ENCODE data around the gene RRP1B. TPM values are rescaled to one million over a fixed set of nuclear protein-coding genes. Genes with fewer than 3 reads are reported as not detected.
A peak's percentile ranks its signal among the peaks of the same experiment; 100 is the strongest.
"Not testable (repeated sequence)": the region's sequence is repeated elsewhere in the genome, so short reads cannot be mapped to it uniquely, and the experiment has no call there.

The RRP1B gene
- polyA plus RNA-seq, 3 donors, result 3.3 to 6.1 (median 4.5) TPM

GRCh38 chr21:43696214-43696613, 36.9 kb downstream of the RRP1B start:
- no peak overlapping the region for H3K4me2 ChIP-seq (replicated peaks; ENCODE audit: extremely low read depth, low read length, poor library complexity, severe bottlenecking)
- H3K4me1 ChIP-seq (ENCODE audit: control insufficient read depth in 1 of 2, insufficient read depth in 2 of 2, low read length in 2 of 2), result no peaks in the 10 kb centered on the region
- Mint-ChIP-seq H3K4me3 (no peak overlapping the region), H3K27ac (no peak overlapping the region), H3K36me3 (peaks cover 41 to 51% of the 10 kb centered on the region in 2 donors), H3K4me1 (peaks cover 5% of the 10 kb centered on the region), H3K27me3 (ENCODE audit: low read depth in 3 of 3) (peaks cover 0 to 4% (median 2%) of the 10 kb centered on the region in 3 donors), H3K9me3 (peaks cover 0 to 2% (median 0%) of the 10 kb centered on the region in 7 donors)
- H2AFZ ChIP-seq (ENCODE audit: insufficient read depth, low read depth, low read length, poor library complexity, severe bottlenecking), result no peak overlapping the region
- H3K36me3 ChIP-seq (replicated peaks in 1 of 2; ENCODE audit: control insufficient read depth in 1 of 2, insufficient read depth in 2 of 2, low read length in 2 of 2), result peaks cover 33 to 52% of the 10 kb centered on the region in 2 donors
- no peaks in the 10 kb centered on the region for H4K20me1 ChIP-seq (ENCODE audit: insufficient read depth, low read length)
- TF ChIP-seq CTCF (IDR thresholded peaks at IDR 0.05), result no peak
- intact Hi-C loops (cut with micrococcal nuclease), result no loop called here
- no peak overlapping the region for H3K27ac ChIP-seq (ENCODE audit: low read depth in 1 of 2, low read length in 2 of 2)
- no peaks in the 10 kb centered on the region for H3K9me3 ChIP-seq (replicated peaks in 1 of 2; ENCODE audit: control insufficient read depth in 1 of 2, insufficient read depth in 1 of 2, low read length in 2 of 2)
- 95% methylated on average over 9 of the region's 17 CpGs for WGBS (ENCODE audit: insufficient coverage)
- H3K4me3 ChIP-seq (replicated peaks in 1 of 3; ENCODE audit: low read depth in 2 of 3, low read length in 3 of 3), result no peak overlapping the region
- H3K9ac ChIP-seq (ENCODE audit: insufficient read depth, low read length, poor library complexity, severe bottlenecking), result no peak overlapping the region
- no peaks in the 10 kb centered on the region for H3K27me3 ChIP-seq (ENCODE audit: control insufficient read depth in 2 of 2, insufficient read depth in 2 of 2, low read length in 2 of 2)
- no peaks in the 10 kb centered on the region for H3K79me2 ChIP-seq (ENCODE audit: insufficient read depth, low read length)
- DNase-seq, result no peak

GRCh38 chr21:43697758-43698643, 38.6 kb downstream of the RRP1B start:
- 83% methylated on average over 6 of the region's 11 CpGs for WGBS (ENCODE audit: insufficient coverage)
- intact Hi-C loops (cut with micrococcal nuclease), result no loop called here
- no peaks in the 10 kb centered on the region for H3K79me2 ChIP-seq (ENCODE audit: insufficient read depth, low read length)
- no peaks in the 10 kb centered on the region for H4K20me1 ChIP-seq (ENCODE audit: insufficient read depth, low read length)
- no peak overlapping the region for H3K27ac ChIP-seq (ENCODE audit: low read depth in 1 of 2, low read length in 2 of 2)
- peaks cover 0 to 4% of the 10 kb centered on the region in 2 donors for H3K27me3 ChIP-seq (ENCODE audit: control insufficient read depth in 2 of 2, insufficient read depth in 2 of 2, low read length in 2 of 2)
- no peak overlapping the region for H3K9ac ChIP-seq (ENCODE audit: insufficient read depth, low read length, poor library complexity, severe bottlenecking)
- Mint-ChIP-seq H3K27ac (peak overlapping the region in 1 of 7 donors; percentile 47), H3K27me3 (ENCODE audit: low read depth in 3 of 3) (peaks cover 2 to 8% (median 7%) of the 10 kb centered on the region in 3 donors), H3K4me3 (no peak overlapping the region), H3K9me3 (peaks cover 0 to 2% (median 0%) of the 10 kb centered on the region in 7 donors), H3K4me1 (peaks cover 10% of the 10 kb centered on the region), H3K36me3 (peaks cover 28 to 37% of the 10 kb centered on the region in 2 donors)
- H3K9me3 ChIP-seq (replicated peaks in 1 of 2; ENCODE audit: control insufficient read depth in 1 of 2, insufficient read depth in 1 of 2, low read length in 2 of 2), result no peaks in the 10 kb centered on the region
- no peak overlapping the region for H3K4me2 ChIP-seq (replicated peaks; ENCODE audit: extremely low read depth, low read length, poor library complexity, severe bottlenecking)
- no peak for TF ChIP-seq CTCF (IDR thresholded peaks at IDR 0.05)
- no peak overlapping the region for H2AFZ ChIP-seq (ENCODE audit: insufficient read depth, low read depth, low read length, poor library complexity, severe bottlenecking)
- peaks cover 19 to 35% of the 10 kb centered on the region in 2 donors for H3K36me3 ChIP-seq (replicated peaks in 1 of 2; ENCODE audit: control insufficient read depth in 1 of 2, insufficient read depth in 2 of 2, low read length in 2 of 2)
- no peak overlapping the region for H3K4me3 ChIP-seq (replicated peaks in 1 of 3; ENCODE audit: low read depth in 2 of 3, low read length in 3 of 3)
- H3K4me1 ChIP-seq (ENCODE audit: control insufficient read depth in 1 of 2, insufficient read depth in 2 of 2, low read length in 2 of 2), result peaks cover 8 to 9% of the 10 kb centered on the region in 2 donors
- no peak for DNase-seq

GRCh38 chr21:43699492-43699777, 40.1 kb downstream of the RRP1B start:
- H3K4me3 Mint-ChIP-seq; H3K27ac Mint-ChIP-seq; H3K27ac ChIP-seq (ENCODE audit: low read depth in 1 of 2, low read length in 2 of 2); H3K27me3 Mint-ChIP-seq (ENCODE audit: low read depth in 3 of 3); H3K4me2 ChIP-seq (replicated peaks; ENCODE audit: extremely low read depth, low read length, poor library complexity, severe bottlenecking); DNase-seq; H4K20me1 ChIP-seq (ENCODE audit: insufficient read depth, low read length); H3K9ac ChIP-seq (ENCODE audit: insufficient read depth, low read length, poor library complexity, severe bottlenecking); H3K27me3 ChIP-seq (ENCODE audit: control insufficient read depth in 2 of 2, insufficient read depth in 2 of 2, low read length in 2 of 2); H2AFZ ChIP-seq (ENCODE audit: insufficient read depth, low read depth, low read length, poor library complexity, severe bottlenecking); H3K9me3 ChIP-seq (replicated peaks in 1 of 2; ENCODE audit: control insufficient read depth in 1 of 2, insufficient read depth in 1 of 2, low read length in 2 of 2); intact Hi-C loops (cut with micrococcal nuclease); H3K79me2 ChIP-seq (ENCODE audit: insufficient read depth, low read length); H3K9me3 Mint-ChIP-seq; H3K4me3 ChIP-seq (replicated peaks in 1 of 3; ENCODE audit: low read depth in 2 of 3, low read length in 3 of 3): not testable (repeated sequence)
- Histone ChIP-seq H3K36me3 (replicated peaks in 1 of 2; ENCODE audit: control insufficient read depth in 1 of 2, insufficient read depth in 2 of 2, low read length in 2 of 2) (peaks cover 7 to 21% of the 10 kb centered on the region in 2 donors), H3K4me1 (ENCODE audit: control insufficient read depth in 1 of 2, insufficient read depth in 2 of 2, low read length in 2 of 2) (peaks cover 15% of the 10 kb centered on the region in 2 donors)
- H3K4me1 Mint-ChIP-seq, result peaks cover 17% of the 10 kb centered on the region
- WGBS (ENCODE audit: insufficient coverage), result 67% methylated on average over 2 of the region's 5 CpGs
- peaks cover 17 to 23% of the 10 kb centered on the region in 2 donors for H3K36me3 Mint-ChIP-seq

All from CD14-positive monocyte (primary cell).